A549 (cell line): ENCODE data around the gene CDYL. TPM values are rescaled to one million over a fixed set of nuclear protein-coding genes. Genes with fewer than 3 reads are reported as not detected.

Source experiments
- ATAC-seq, 2 experiments: fragments of 200-7000 bp in 1 of 2; fragments of >200 bp in 1 of 2; cut with Nextera tagmentation in 1 of 2; cut with Tn5 transposase in 1 of 2; 3 replicates each; pipeline versions ENCODE4 v1.8.0 to v1.9.1; 2018 to 2020; ENCODE audit warnings: mild to moderate bottlenecking in 1 of 2, moderate library complexity in 1 of 2
- CTCF ChIA-PET: fragments of 300-600 bp; sonication (Branson Sonifier 250); formaldehyde crosslinking; extraction: SDS; loops from one replicate; lab custom pipeline; 2021; ENCODE audit warnings: antibody characterized with exemption, inconsistent platforms; lab: Yijun Ruan, JAX
- POLR2A ChIA-PET: fragments of 350-600 bp; formaldehyde crosslinking; extraction: SDS; loops from one replicate; lab custom pipeline; 2021; ENCODE audit warnings: antibody characterized with exemption, inconsistent platforms; lab: Yijun Ruan, JAX
- DNase-seq, 2 experiments: peaks; one replicate each; pipeline versions ENCODE4 v3.0.0 to v3.0.0-alpha.2; 2011 to 2016; ENCODE audit warnings: low read depth in 1 of 2, low spot score in 1 of 2
- FAIRE-seq: peaks from 2 replicates; lab custom pipeline; 2011; peaks lifted over from hg19 to GRCh38; lab: Jason Lieb, UNC
- H3K27ac ChIP-seq, 2 experiments: fragments of >200 bp; sonication (Bioruptor Twin); formaldehyde crosslinking; 3 replicates each; pipeline ENCODE4 v1.5.1; 2016 to 2017
- H3K4me1 ChIP-seq: fragments of >200 bp; sonication (Bioruptor Twin); formaldehyde crosslinking; 3 replicates; pipeline ENCODE4 v1.6.1; 2016
- H3K4me2 ChIP-seq: fragments of >200 bp; sonication (Bioruptor Twin); formaldehyde crosslinking; 3 replicates; pipeline ENCODE4 v1.6.1; 2016
- H3K4me3 ChIP-seq: fragments of >200 bp; sonication (Bioruptor Twin); formaldehyde crosslinking; 3 replicates; pipeline ENCODE4 v1.5.1; 2016
- H3K9me3 ChIP-seq: fragments of >200 bp; sonication (Bioruptor Twin); formaldehyde crosslinking; 3 replicates; pipeline ENCODE4 v1.6.1; 2016
- CBX8 ChIP-seq: fragments of 200-600 bp; sonication (generic); IDR thresholded peaks from 2 replicates; pipeline ENCODE4 v1.6.1; 2016
- CEBPB ChIP-seq, 2 experiments: fragments of >200 bp in 1 of 2; sonication (Bioruptor Twin) in 1 of 2; formaldehyde crosslinking in 1 of 2; IDR thresholded peaks; 2 replicates each; pipeline ENCODE4 v1.6.1; 2012 to 2016
- EHF ChIP-seq: fragments of 250-450 bp; sonication (Bioruptor Pico); IDR thresholded peaks from 2 replicates; pipeline ENCODE4 v1.5.0; 2020; ENCODE audit warnings: mild to moderate bottlenecking
- FOSL2 ChIP-seq, 2 experiments: fragments of 450-650 bp in 1 of 2; fragments of >200 bp in 1 of 2; sonication (Bioruptor Twin) in 1 of 2; formaldehyde crosslinking; IDR thresholded peaks; 2 replicates each; pipeline versions ENCODE4 v1.5.0 to v1.6.1; 2016 to 2020; ENCODE audit warnings: mild to moderate bottlenecking in 1 of 2, moderate library complexity in 1 of 2
- GATA3 ChIP-seq: IDR thresholded peaks from 2 replicates; pipeline ENCODE4 v1.6.1; 2012; ENCODE audit warnings: borderline replicate concordance
- HDAC2 ChIP-seq: fragments of 200-600 bp; sonication (generic); IDR thresholded peaks from 2 replicates; pipeline ENCODE4 v1.6.1; 2016
- HEYL ChIP-seq: fragments of 250-450 bp; sonication (Bioruptor Pico); IDR thresholded peaks from 2 replicates; pipeline ENCODE4 v1.8.0; 2021; ENCODE audit warnings: mild to moderate bottlenecking, moderate library complexity
- HOXA7 ChIP-seq: fragments of 250-450 bp; sonication (Bioruptor Pico); IDR thresholded peaks from 2 replicates; pipeline ENCODE4 v1.5.0; 2020; ENCODE audit warnings: mild to moderate bottlenecking, moderate library complexity
- JUN ChIP-seq, 2 experiments: fragments of >200 bp; sonication (Bioruptor Twin); formaldehyde crosslinking; IDR thresholded peaks; 2 replicates in 1 of 2; 3 replicates in 1 of 2; pipeline ENCODE4 v1.6.1; 2016 to 2017
- KDM5A ChIP-seq: fragments of 200-600 bp; sonication (generic); IDR thresholded peaks from 2 replicates; pipeline ENCODE4 v1.6.1; 2016; ENCODE audit warnings: antibody characterized with exemption, mild to moderate bottlenecking
- MYC ChIP-seq: IDR thresholded peaks from 2 replicates; pipeline ENCODE4 v1.6.1; 2012; ENCODE audit warnings: mild to moderate bottlenecking, inconsistent platforms, low read length, improper control_type of control experiment, borderline replicate concordance
- NR3C1 ChIP-seq: fragments of >200 bp; sonication (Bioruptor Twin); formaldehyde crosslinking; IDR thresholded peaks from 3 replicates; pipeline ENCODE4 v1.6.1; 2017
- POLR2A ChIP-seq: IDR thresholded peaks from 2 replicates; pipeline ENCODE4 v1.6.1; 2012; ENCODE audit warnings: mild to moderate bottlenecking, low read length
- POLR2AphosphoS2 ChIP-seq: conservative IDR thresholded peaks from 2 replicates; pipeline ENCODE4 v1.6.1; 2012; ENCODE audit warnings: low read length, improper control_type of control experiment, inconsistent platforms
- RAD21 ChIP-seq, 2 experiments: fragments of >200 bp in 1 of 2; sonication (Bioruptor Twin) in 1 of 2; formaldehyde crosslinking in 1 of 2; IDR thresholded peaks in 1 of 2; conservative IDR thresholded peaks in 1 of 2; 2 replicates in 1 of 2; 3 replicates in 1 of 2; pipeline ENCODE4 v1.6.1; 2012 to 2018; ENCODE audit warnings: inconsistent platforms in 1 of 2
- RARB ChIP-seq: fragments of 250-450 bp; sonication (Bioruptor Pico); IDR thresholded peaks from 2 replicates; pipeline ENCODE4 v1.8.0; 2021; ENCODE audit warnings: mild to moderate bottlenecking, moderate library complexity
- RFX5 ChIP-seq: fragments of 450-650 bp; IDR thresholded peaks from 2 replicates; pipeline ENCODE4 v1.7.1; 2014; ENCODE audit warnings: antibody characterized with exemption, mild to moderate bottlenecking, moderate library complexity
- RNF2 ChIP-seq: fragments of 200-600 bp; sonication (generic); IDR thresholded peaks from 2 replicates; pipeline ENCODE4 v1.6.1; 2016; ENCODE audit warnings: low read depth, mild to moderate bottlenecking, antibody characterized with exemption, moderate library complexity, borderline replicate concordance
- SMC3 ChIP-seq: fragments of >200 bp; sonication (Bioruptor Twin); formaldehyde crosslinking; IDR thresholded peaks from 3 replicates; pipeline ENCODE4 v1.6.1; 2018; ENCODE audit warnings: inconsistent platforms
- TFCP2L1 ChIP-seq: fragments of 250-450 bp; sonication (Bioruptor Pico); IDR thresholded peaks from 2 replicates; pipeline ENCODE4 v1.5.0; 2021; ENCODE audit warnings: mild to moderate bottlenecking
- TP53 ChIP-seq: fragments of 250-450 bp; sonication (Bioruptor Pico); IDR thresholded peaks from 2 replicates; pipeline ENCODE4 v1.5.0; 2021; ENCODE audit warnings: mild to moderate bottlenecking, moderate library complexity
- ZC3H11A ChIP-seq: fragments of 450-650 bp; IDR thresholded peaks from 2 replicates; pipeline ENCODE4 v1.6.1; 2014; ENCODE audit warnings: antibody characterized with exemption, mild to moderate bottlenecking
- ZSCAN20 ChIP-seq: fragments of 250-450 bp; sonication (Bioruptor Pico); IDR thresholded peaks from 2 replicates; pipeline ENCODE4 v1.8.0; 2022; ENCODE audit warnings: mild to moderate bottlenecking, moderate library complexity
- WGBS: methylation state at CpG from one replicate; pipeline ENCODE4 v1.1.6; 2017; ENCODE audit errors: missing lambda C conversion rate; 5-methylcytosine and 5-hydroxymethylcytosine counted together
- polyA plus RNA-seq, 4 experiments: library from polyadenylated mRNA; depleted of rRNA in 3 of 4; stranded (reverse); fragments of >200 nt; fragmentation: RNase III in 1 of 4; extraction: RNeasy Plus Mini Kit Qiagen cat#74134 plus additional on column Dnase treatment in 1 of 4; gene quantifications; 2 replicates in 3 of 4; 3 replicates in 1 of 4; pipeline ENCODE4 v1.2.3, GENCODE V29; 2011 to 2017
- TF ChIP-seq, protein P1 (sequence below): fragments of 250-450 bp; sonication (Bioruptor Pico); IDR thresholded peaks from 2 replicates; pipeline ENCODE4 v1.5.0; 2021; ENCODE audit warnings: mild to moderate bottlenecking, moderate library complexity, borderline replicate concordance
- TF ChIP-seq, protein P2 (sequence below): fragments of >200 bp; sonication (Bioruptor Twin); formaldehyde crosslinking; IDR thresholded peaks from 2 replicates; pipeline ENCODE4 v1.6.1; 2016
- TF ChIP-seq, protein P3 (sequence below): IDR thresholded peaks from 2 replicates; pipeline ENCODE4 v1.6.1; 2012
- TF ChIP-seq, protein P4 (sequence below): fragments of 150-350 bp; IDR thresholded peaks from 2 replicates; pipeline ENCODE4 v1.6.1; 2014; ENCODE audit warnings: low read depth, mild to moderate bottlenecking, low read length
- TF ChIP-seq, protein P5 (sequence below): fragments of 250-450 bp; sonication (Bioruptor Pico); IDR thresholded peaks from 2 replicates; pipeline ENCODE4 v1.5.0; 2020; ENCODE audit warnings: low read depth, mild to moderate bottlenecking, moderate library complexity
- TF ChIP-seq, protein P6 (sequence below): fragments of 450-650 bp; IDR thresholded peaks from 2 replicates; pipeline ENCODE4 v1.6.1; 2014; ENCODE audit warnings: antibody characterized with exemption

Gene CDYL
- polyA plus RNA-seq, 2 of the 4 experiments (the other 2 are of a cell fraction), result 18.6 to 42.7 TPM

DNA sequence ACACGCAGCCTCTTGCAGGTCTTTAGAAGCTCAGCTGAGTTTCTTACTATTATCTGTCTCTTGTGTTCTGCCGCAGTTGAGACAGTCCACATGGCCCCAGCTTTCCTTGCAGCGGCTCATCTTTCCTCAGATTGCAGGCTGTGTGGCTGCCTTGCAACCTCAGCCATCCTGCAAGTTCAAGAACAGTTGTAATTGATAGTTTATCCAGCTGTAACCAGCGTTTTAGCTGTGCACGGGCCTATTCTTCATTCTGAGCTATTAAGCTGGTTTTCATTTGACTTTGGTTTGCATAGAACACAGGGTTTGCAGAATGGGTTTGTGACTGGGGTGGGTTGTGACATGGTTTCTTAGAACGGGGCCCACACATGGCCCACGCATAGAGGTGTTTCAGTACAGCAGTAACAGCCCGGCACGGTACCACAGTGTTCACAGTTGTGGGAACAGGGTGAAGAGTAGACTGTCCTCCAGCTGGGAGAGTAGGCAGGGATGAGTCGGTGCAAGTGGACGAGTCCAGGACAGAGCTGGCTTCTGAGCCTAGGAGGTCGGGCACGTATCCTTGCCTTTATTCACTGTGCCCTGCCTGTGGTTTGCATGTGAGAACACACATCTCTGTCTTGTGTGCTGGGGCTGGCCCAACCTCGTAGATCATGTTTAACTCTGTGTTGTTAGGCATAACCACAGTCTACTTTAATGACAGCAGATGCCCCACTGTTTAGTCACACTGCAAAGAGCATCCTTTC is 138.4 kb downstream of the CDYL start:
- no peak overlapping the region for H3K4me2 ChIP-seq
- CTCF ChIA-PET, result no interaction called here
- H3K4me3 ChIP-seq, result no peak overlapping the region
- no peaks in the 10 kb centered on the region for H3K9me3 ChIP-seq
- TF ChIP-seq ZSCAN20, result no peak
- TF ChIP-seq, protein P1, sequence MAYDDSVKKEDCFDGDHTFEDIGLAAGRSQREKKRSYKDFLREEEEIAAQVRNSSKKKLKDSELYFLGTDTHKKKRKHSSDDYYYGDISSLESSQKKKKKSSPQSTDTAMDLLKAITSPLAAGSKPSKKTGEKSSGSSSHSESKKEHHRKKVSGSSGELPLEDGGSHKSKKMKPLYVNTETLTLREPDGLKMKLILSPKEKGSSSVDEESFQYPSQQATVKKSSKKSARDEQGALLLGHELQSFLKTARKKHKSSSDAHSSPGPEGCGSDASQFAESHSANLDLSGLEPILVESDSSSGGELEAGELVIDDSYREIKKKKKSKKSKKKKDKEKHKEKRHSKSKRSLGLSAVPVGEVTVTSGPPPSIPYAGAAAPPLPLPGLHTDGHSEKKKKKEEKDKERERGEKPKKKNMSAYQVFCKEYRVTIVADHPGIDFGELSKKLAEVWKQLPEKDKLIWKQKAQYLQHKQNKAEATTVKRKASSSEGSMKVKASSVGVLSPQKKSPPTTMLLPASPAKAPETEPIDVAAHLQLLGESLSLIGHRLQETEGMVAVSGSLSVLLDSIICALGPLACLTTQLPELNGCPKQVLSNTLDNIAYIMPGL (CRISPR knock-in tag), result no peak
- TF ChIP-seq RARB, result no peak
- no peak for TF ChIP-seq EHF (CRISPR knock-in tag)
- no peak for TF ChIP-seq POLR2A
- TF ChIP-seq, protein P2, sequence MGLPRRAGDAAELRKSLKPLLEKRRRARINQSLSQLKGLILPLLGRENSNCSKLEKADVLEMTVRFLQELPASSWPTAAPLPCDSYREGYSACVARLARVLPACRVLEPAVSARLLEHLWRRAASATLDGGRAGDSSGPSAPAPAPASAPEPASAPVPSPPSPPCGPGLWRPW, result no peak
- no peak for TF ChIP-seq POLR2AphosphoS2
- no peak for TF ChIP-seq SMC3
- TF ChIP-seq KDM5A, result no peak
- no peak for TF ChIP-seq NR3C1
- no peak for TF ChIP-seq HOXA7
- TF ChIP-seq, protein P3, sequence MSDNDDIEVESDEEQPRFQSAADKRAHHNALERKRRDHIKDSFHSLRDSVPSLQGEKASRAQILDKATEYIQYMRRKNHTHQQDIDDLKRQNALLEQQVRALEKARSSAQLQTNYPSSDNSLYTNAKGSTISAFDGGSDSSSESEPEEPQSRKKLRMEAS, result no peak
- TF ChIP-seq GATA3, result no peak
- TF ChIP-seq, protein P4, sequence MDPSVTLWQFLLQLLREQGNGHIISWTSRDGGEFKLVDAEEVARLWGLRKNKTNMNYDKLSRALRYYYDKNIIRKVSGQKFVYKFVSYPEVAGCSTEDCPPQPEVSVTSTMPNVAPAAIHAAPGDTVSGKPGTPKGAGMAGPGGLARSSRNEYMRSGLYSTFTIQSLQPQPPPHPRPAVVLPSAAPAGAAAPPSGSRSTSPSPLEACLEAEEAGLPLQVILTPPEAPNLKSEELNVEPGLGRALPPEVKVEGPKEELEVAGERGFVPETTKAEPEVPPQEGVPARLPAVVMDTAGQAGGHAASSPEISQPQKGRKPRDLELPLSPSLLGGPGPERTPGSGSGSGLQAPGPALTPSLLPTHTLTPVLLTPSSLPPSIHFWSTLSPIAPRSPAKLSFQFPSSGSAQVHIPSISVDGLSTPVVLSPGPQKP, result no peak
- no peak for TF ChIP-seq TP53 (CRISPR knock-in tag)
- TF ChIP-seq JUN (IDR thresholded peaks at IDR 0.05), result no peak
- TF ChIP-seq, all 56 proteins: peak for 0
- H3K27ac ChIP-seq, result no peak overlapping the region
- WGBS, result 75% methylated on average over 14 of the region's 14 CpGs
- POLR2A ChIA-PET, result no interaction called here
- FAIRE-seq (no peak), ATAC-seq (peak in 1 of 2 experiments; percentile 46; a peak in 2 of 6 replicates), DNase-seq (no peak)
- H3K4me1 ChIP-seq, result 0 out of 3 replicates have a peak, but pooled peaks cover 8% of the 10 kb centered on the region

DNA sequence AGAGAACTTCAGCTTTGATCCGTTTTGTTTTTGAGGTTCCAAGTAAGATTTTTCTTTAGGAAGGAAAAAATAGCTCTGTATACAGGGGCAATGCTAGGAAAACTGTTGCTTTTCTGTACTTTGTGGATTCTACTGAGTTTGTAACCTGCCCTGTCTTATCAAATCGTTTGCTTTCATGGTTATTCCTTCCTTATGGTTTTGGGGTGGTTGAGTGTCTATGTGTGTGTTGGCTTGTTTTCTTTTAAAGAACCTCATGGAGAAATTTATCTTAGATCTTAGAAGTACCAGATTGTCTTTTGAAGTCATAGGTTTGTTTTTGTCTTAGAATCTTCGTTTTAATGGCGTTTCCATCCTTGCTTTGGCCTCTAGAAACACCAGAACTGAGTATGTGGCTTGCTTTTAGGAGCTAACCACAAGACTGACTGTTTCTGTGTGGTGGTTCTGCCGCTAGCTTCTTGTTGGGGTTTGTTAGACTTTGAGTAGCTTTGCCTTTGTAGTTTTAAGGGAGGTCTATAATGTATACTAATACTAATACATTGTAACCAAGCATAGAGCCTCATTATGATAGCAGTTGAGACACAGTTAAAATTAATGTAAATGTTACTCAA is 140.9 kb downstream of the CDYL start:
- POLR2A ChIA-PET, result no interaction called here
- CTCF ChIA-PET, result interaction anchor here (0.6 kb wide), 1 partner anchor 17 kb away, joined by 3 read pairs; no protein-coding TSS in a partner anchor
- no peak for ATAC-seq
- WGBS, result 52% methylated on average over 5 of the region's 5 CpGs
- no peak for DNase-seq
- no peak for TF ChIP-seq MYC
- no peak for TF ChIP-seq HOXA7
- TF ChIP-seq KDM5A, result no peak
- TF ChIP-seq CEBPB (IDR thresholded peaks at IDR 0.05), result no peak
- no peak for TF ChIP-seq ZC3H11A
- TF ChIP-seq RNF2, result no peak
- no peak for TF ChIP-seq HDAC2
- TF ChIP-seq RAD21 (conservative IDR thresholded peaks at IDR 0.05 in 1 of 2, IDR thresholded peaks at IDR 0.05 in 1 of 2), result no peak
- no peak for TF ChIP-seq CBX8
- TF ChIP-seq FOSL2 (IDR thresholded peaks at IDR 0.05), result no peak
- TF ChIP-seq FOSL2 (CRISPR knock-in tag; IDR thresholded peaks at IDR 0.05), result no peak
- TF ChIP-seq RFX5, result no peak
- TF ChIP-seq, protein P2, result no peak
- TF ChIP-seq POLR2A, result no peak
- TF ChIP-seq, protein P5, sequence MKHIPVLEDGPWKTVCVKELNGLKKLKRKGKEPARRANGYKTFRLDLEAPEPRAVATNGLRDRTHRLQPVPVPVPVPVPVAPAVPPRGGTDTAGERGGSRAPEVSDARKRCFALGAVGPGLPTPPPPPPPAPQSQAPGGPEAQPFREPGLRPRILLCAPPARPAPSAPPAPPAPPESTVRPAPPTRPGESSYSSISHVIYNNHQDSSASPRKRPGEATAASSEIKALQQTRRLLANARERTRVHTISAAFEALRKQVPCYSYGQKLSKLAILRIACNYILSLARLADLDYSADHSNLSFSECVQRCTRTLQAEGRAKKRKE, result no peak
- TF ChIP-seq, protein P6, sequence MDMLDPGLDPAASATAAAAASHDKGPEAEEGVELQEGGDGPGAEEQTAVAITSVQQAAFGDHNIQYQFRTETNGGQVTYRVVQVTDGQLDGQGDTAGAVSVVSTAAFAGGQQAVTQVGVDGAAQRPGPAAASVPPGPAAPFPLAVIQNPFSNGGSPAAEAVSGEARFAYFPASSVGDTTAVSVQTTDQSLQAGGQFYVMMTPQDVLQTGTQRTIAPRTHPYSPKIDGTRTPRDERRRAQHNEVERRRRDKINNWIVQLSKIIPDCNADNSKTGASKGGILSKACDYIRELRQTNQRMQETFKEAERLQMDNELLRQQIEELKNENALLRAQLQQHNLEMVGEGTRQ, result no peak
- TF ChIP-seq, protein P1 (CRISPR knock-in tag), result no peak
- TF ChIP-seq TFCP2L1, result no peak
- TF ChIP-seq HEYL (CRISPR knock-in tag), result no peak
- no peak for TF ChIP-seq EHF (CRISPR knock-in tag)
- no peak for TF ChIP-seq NR3C1
- Histone ChIP-seq H3K27ac (no peak overlapping the region), H3K9me3 (no peaks in the 10 kb centered on the region), H3K4me3 (no peak overlapping the region), H3K4me2 (no peak overlapping the region), H3K4me1 (0 out of 3 replicates have a peak, but pooled peaks cover 8% of the 10 kb centered on the region)
- no peak for FAIRE-seq
